Endothelial cell of umbilical vein (primary cell): ENCODE data around the gene ZC3HAV1. TPM values are rescaled to one million over a fixed set of nuclear protein-coding genes. Genes with fewer than 3 reads are reported as not detected.

Source experiments
- BruUV-seq: library from RNA; stranded (reverse); fragments of 400-500 nt; replicated peaks from 2 replicates; lab custom pipeline; 2021; lab: Mats Ljungman, UMichigan
- CTCF ChIA-PET: fragments of 300-600, 350-600 bp; sonication (Branson Sonifier 250); formaldehyde crosslinking; loops from one replicate; lab custom pipeline; 2021; ENCODE audit warnings: antibody characterized with exemption, inconsistent platforms; lab: Charles Lee
- POLR2A ChIA-PET: fragments of 300-600, 350-600 bp; sonication (Branson Sonifier 250); formaldehyde crosslinking; loops from one replicate; lab custom pipeline; 2021; ENCODE audit warnings: antibody characterized with exemption, inconsistent platforms; lab: Charles Lee
- DNase-seq: peaks from one replicate; pipeline ENCODE4 v3.0.0-alpha.2; 2011; ENCODE audit warnings: low read depth, low spot score
- FAIRE-seq: peaks from 2 replicates; lab custom pipeline; 2011; peaks lifted over from hg19 to GRCh38; lab: Jason Lieb, UNC
- H2AFZ ChIP-seq: 2 replicates; pipeline ENCODE4 v1.6.0; 2012; ENCODE audit warnings: low read depth, low read length, control low read depth, inconsistent platforms
- H3K27ac ChIP-seq: 2 replicates; pipeline ENCODE4 v1.5.1; 2011; ENCODE audit warnings: low read depth, mild to moderate bottlenecking, control low read depth, low read length, moderate library complexity; ENCODE audit not compliant: insufficient read depth
- H3K27me3 ChIP-seq, 2 experiments: 2 replicates each; pipeline versions ENCODE4 v1.6.0 to v1.6.1; 2011; ENCODE audit warnings: low read length in 2 of 2, mixed read lengths in 1 of 2; ENCODE audit not compliant: control insufficient read depth in 2 of 2, insufficient read depth in 2 of 2
- H3K36me3 ChIP-seq, 2 experiments: 2 replicates in 1 of 2; 3 replicates in 1 of 2; pipeline ENCODE4 v1.5.1; 2011; ENCODE audit warnings: low read length in 2 of 2, mild to moderate bottlenecking in 1 of 2, moderate library complexity in 1 of 2; ENCODE audit not compliant: control insufficient read depth in 2 of 2, insufficient read depth in 2 of 2; ENCODE audit errors: extremely low read depth in 1 of 2
- H3K4me1 ChIP-seq: 3 replicates; pipeline ENCODE4 v1.5.1; 2011; ENCODE audit warnings: mild to moderate bottlenecking, low read length; ENCODE audit not compliant: control insufficient read depth, insufficient read depth; ENCODE audit errors: extremely low read depth
- H3K4me2 ChIP-seq: 2 replicates; pipeline ENCODE4 v1.6.1; 2011; ENCODE audit warnings: low read length, control low read depth, mixed read lengths; ENCODE audit not compliant: insufficient read depth
- H3K4me3 ChIP-seq, 3 experiments: fragments of 200-600 bp in 1 of 3; sonication (generic), shearing (Covaris generic) in 1 of 3; replicated peaks in 1 of 3; 2 replicates each; pipeline ENCODE4 v1.5.1; 2011 to 2016; ENCODE audit warnings: control low read depth in 3 of 3, low read length in 3 of 3, mild to moderate bottlenecking in 2 of 3, inconsistent platforms in 1 of 3, low read depth in 1 of 3, moderate library complexity in 1 of 3; ENCODE audit not compliant: insufficient read depth in 1 of 3
- H3K79me2 ChIP-seq: 2 replicates; pipeline ENCODE4 v1.6.0; 2012; ENCODE audit warnings: low read length, inconsistent platforms; ENCODE audit not compliant: control insufficient read depth, insufficient read depth
- H3K9ac ChIP-seq: replicated peaks from 2 replicates; pipeline ENCODE3; 2011; ENCODE audit warnings: low read length, control low read depth; ENCODE audit not compliant: insufficient read depth; ENCODE audit errors: extremely low read depth
- H3K9me1 ChIP-seq: replicated peaks from 3 replicates; pipeline ENCODE4 v1.6.0; 2011; ENCODE audit warnings: mild to moderate bottlenecking, low read length; ENCODE audit not compliant: control insufficient read depth, insufficient read depth; ENCODE audit errors: extremely low read depth
- H3K9me3 ChIP-seq: replicated peaks from 2 replicates; pipeline ENCODE4 v1.5.1; 2012; ENCODE audit warnings: low read length, inconsistent platforms; ENCODE audit not compliant: control insufficient read depth, insufficient read depth
- H4K20me1 ChIP-seq: replicated peaks from 2 replicates; pipeline ENCODE3; 2011; ENCODE audit warnings: mild to moderate bottlenecking, low read length; ENCODE audit not compliant: control insufficient read depth, insufficient read depth; ENCODE audit errors: extremely low read depth
- CTCF ChIP-seq, 2 donors: IDR thresholded peaks; 1 replicate in 1 of 2; 2 replicates in 1 of 2; pipeline ENCODE4 v1.5.1; 2011; ENCODE audit warnings: low read length in 2 of 2, mild to moderate bottlenecking in 2 of 2, moderate library complexity in 2 of 2, control low read depth in 1 of 2, inconsistent platforms in 1 of 2, low read depth in 1 of 2; ENCODE audit not compliant: insufficient read depth in 1 of 2; ENCODE audit errors: extremely low read depth in 1 of 2
- EZH2 ChIP-seq: IDR thresholded peaks from 2 replicates; pipeline ENCODE4 v1.6.1; 2012; ENCODE audit warnings: borderline replicate concordance, low read depth, mild to moderate bottlenecking, moderate library complexity, low read length, inconsistent platforms; ENCODE audit not compliant: severe bottlenecking
- FOS ChIP-seq: IDR thresholded peaks from 2 replicates; pipeline ENCODE4 v1.6.1; 2011; ENCODE audit warnings: mild to moderate bottlenecking, low read length, moderate library complexity, borderline replicate concordance; ENCODE audit not compliant: insufficient read depth
- GATA2 ChIP-seq: IDR thresholded peaks from 2 replicates; pipeline ENCODE4 v1.7.0; 2011; ENCODE audit warnings: low read depth, mild to moderate bottlenecking, moderate library complexity, mixed read lengths, low read length; ENCODE audit not compliant: insufficient read length, insufficient read depth
- JUN ChIP-seq: IDR thresholded peaks from 2 replicates; pipeline ENCODE4 v1.6.1; 2011; ENCODE audit warnings: borderline replicate concordance, low read depth; ENCODE audit not compliant: insufficient read length, insufficient read depth
- MAX ChIP-seq: IDR thresholded peaks from 2 replicates; pipeline ENCODE4 v1.6.1; 2011; ENCODE audit not compliant: insufficient read depth, insufficient read length
- MYC ChIP-seq: IDR thresholded peaks from one replicate; pipeline ENCODE4 v1.6.1; 2011; ENCODE audit warnings: mild to moderate bottlenecking, low read depth, low read length
- POLR2A ChIP-seq: IDR thresholded peaks from 2 replicates; pipeline ENCODE4 v1.6.1; 2012; ENCODE audit warnings: low read depth, mild to moderate bottlenecking, control low read depth, low read length
- POLR2AphosphoS5 ChIP-seq: IDR thresholded peaks from 2 replicates; pipeline ENCODE4 v1.6.1; 2012; ENCODE audit warnings: low read depth, mild to moderate bottlenecking, control low read depth, low read length, moderate library complexity; ENCODE audit not compliant: insufficient read depth
- dilution Hi-C: fragments of 300-500 bp; cut with MboI; formaldehyde crosslinking; loops from one replicate; pipeline ENCODE4 v1.15.0; 2019; ENCODE audit warnings: low sequenced_read_pairs; ENCODE audit not compliant: extremely low pct_ligation_motif_present
- intact Hi-C: fragments of 100-400 bp; cut with micrococcal nuclease; formaldehyde crosslinking; loops from one replicate; pipeline ENCODE4 v1.10.0; 2022
- polyA plus RNA-seq, 4 experiments: library from polyadenylated mRNA; depleted of rRNA in 3 of 4; stranded (reverse) in 3 of 4; unstranded in 1 of 4; fragments of >200 nt; gene quantifications; 2 replicates each; pipeline versions ENCODE4 v1.2.1 to v1.2.3, GENCODE V29; 2011 to 2012; ENCODE audit warnings: missing spikeins in 1 of 4
- total RNA-seq: library from RNA; stranded (reverse); gene quantifications from 2 replicates; pipeline ENCODE4 v1.2.3, GENCODE V29; 2021

ZC3HAV1 gene
- total and polyA plus RNA-seq, 2 donors (not counting 3 experiments of a cell fraction or from before 2014, with no cell fraction given), result 17.1 to 37.7 TPM

- dilution Hi-C loops, result no loop called here
- no peak overlapping the region for H3K9ac ChIP-seq
- H3K4me1 ChIP-seq, result no peaks in the 10 kb centered on the region
- H4K20me1 ChIP-seq, result no peaks in the 10 kb centered on the region
- BruUV-seq, result no TSS peak
- ChIA-PET CTCF (interaction anchor here (3.3 to 6.9 kb wide), 3 partner anchors 57 to 133 kb away, joined by 32 to 111 read pairs (median 45); no protein-coding TSS in a partner anchor), POLR2A (no interaction called here)
- H3K27ac ChIP-seq, result no peak overlapping the region
- H2AFZ ChIP-seq, result no peak overlapping the region
- no peaks in the 10 kb centered on the region for H3K79me2 ChIP-seq
- H3K4me3 ChIP-seq, result no peak overlapping the region
- FAIRE-seq (no peak), DNase-seq (no peak)
- H3K27me3 ChIP-seq, result no peaks in the 10 kb centered on the region
- H3K4me2 ChIP-seq, result no peak overlapping the region
- intact Hi-C loops, result loop anchor here (5.0 kb wide), 1 partner anchor 303 kb away; no protein-coding TSS in a partner anchor
- H3K9me1 ChIP-seq, result no peaks in the 10 kb centered on the region
- TF ChIP-seq POLR2AphosphoS5 (no peak), CTCF (IDR thresholded peaks at IDR 0.05; ENCODE audit: extremely low read depth in 1 of 2, insufficient read depth in 1 of 2, low read depth in 1 of 2, low read length in 2 of 2) (no peak), FOS (no peak), JUN (no peak), MYC (no peak), POLR2A (no peak), GATA2 (no peak), EZH2 (no peak), MAX (no peak)
- H3K9me3 ChIP-seq, result no peaks in the 10 kb centered on the region
- H3K36me3 ChIP-seq, result peaks cover 3 to 6% of the 10 kb centered on the region in 2 experiments
These were observed 90.6 kb downstream of the ZC3HAV1 start for GRCh38 chr7:139018910-139019309.
